HEK293 (cell line): ENCODE measurements around the gene SDC3.

ENCODE experiments used
- KLF16 ChIP-seq: fragments of 450-650 bp; formaldehyde crosslinking; IDR thresholded peaks from 2 replicates; pipeline ENCODE4 v1.5.1; 2017; ENCODE audit warnings: missing biosample characterization, missing genetic modification characterization
- MEIS1 ChIP-seq: sonication (generic); formaldehyde crosslinking; IDR thresholded peaks from 2 replicates; pipeline ENCODE4 v1.8.1; 2022; ENCODE audit warnings: missing genetic modification reagents, mild to moderate bottlenecking, borderline replicate concordance
- YY1 ChIP-seq: fragments of 450-650 bp; formaldehyde crosslinking; IDR thresholded peaks from 2 replicates; pipeline ENCODE4 v1.5.1; 2018; ENCODE audit warnings: missing biosample characterization, missing genetic modification characterization
- ZFP3 ChIP-seq: fragments of 450-650 bp; formaldehyde crosslinking; IDR thresholded peaks from 2 replicates; pipeline ENCODE4 v1.5.1; 2016; ENCODE audit warnings: low read depth, missing biosample characterization, missing genetic modification characterization
- ZNF24 ChIP-seq: fragments of 450-650 bp; formaldehyde crosslinking; IDR thresholded peaks from 2 replicates; pipeline ENCODE4 v1.5.1; 2016; ENCODE audit warnings: missing biosample characterization, missing genetic modification characterization
- ZNF571 ChIP-seq: fragments of 450-650 bp; formaldehyde crosslinking; IDR thresholded peaks from 2 replicates; pipeline ENCODE4 v1.5.0; 2017; ENCODE audit warnings: missing biosample characterization, missing genetic modification characterization
- TF ChIP-seq, protein P1 (sequence below): fragments of 450-650 bp; formaldehyde crosslinking; IDR thresholded peaks from 2 replicates; pipeline ENCODE4 v1.5.1; 2016; ENCODE audit warnings: missing biosample characterization, missing genetic modification characterization
- TF ChIP-seq, protein P2 (sequence below): fragments of 450-650 bp; formaldehyde crosslinking; IDR thresholded peaks from 2 replicates; pipeline ENCODE4 v1.5.1; 2016; ENCODE audit warnings: missing biosample characterization, missing genetic modification characterization, low read depth
- TF ChIP-seq, protein P3 (sequence below): fragments of 450-650 bp; formaldehyde crosslinking; IDR thresholded peaks from 2 replicates; pipeline ENCODE4 v1.5.1; 2016; ENCODE audit warnings: missing biosample characterization, missing genetic modification characterization
- TF ChIP-seq, protein P4 (sequence below): fragments of 450-650 bp; formaldehyde crosslinking; IDR thresholded peaks from 2 replicates; pipeline ENCODE4 v1.5.1; 2016; ENCODE audit warnings: missing biosample characterization, missing genetic modification characterization

DNA sequence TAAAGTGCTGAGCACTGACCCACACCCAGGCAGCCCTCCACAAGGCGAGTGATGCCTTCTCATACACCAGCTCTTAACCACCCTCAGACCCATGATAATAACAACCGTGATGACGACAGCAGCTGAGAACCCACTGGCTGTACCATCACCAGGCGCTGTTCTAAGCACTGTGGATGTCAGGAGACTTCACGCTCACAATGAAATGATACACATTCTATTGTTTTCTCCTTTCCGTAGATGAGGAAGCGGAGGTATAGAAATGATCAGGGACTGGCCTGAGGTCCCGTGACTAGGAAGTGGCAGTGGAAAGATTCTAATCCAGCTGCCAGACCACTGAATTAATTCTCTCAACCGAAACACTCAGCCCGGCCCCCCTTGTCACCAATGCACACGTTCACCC is 32.6 kb downstream of the SDC3 start:
- TF ChIP-seq, protein P1, sequence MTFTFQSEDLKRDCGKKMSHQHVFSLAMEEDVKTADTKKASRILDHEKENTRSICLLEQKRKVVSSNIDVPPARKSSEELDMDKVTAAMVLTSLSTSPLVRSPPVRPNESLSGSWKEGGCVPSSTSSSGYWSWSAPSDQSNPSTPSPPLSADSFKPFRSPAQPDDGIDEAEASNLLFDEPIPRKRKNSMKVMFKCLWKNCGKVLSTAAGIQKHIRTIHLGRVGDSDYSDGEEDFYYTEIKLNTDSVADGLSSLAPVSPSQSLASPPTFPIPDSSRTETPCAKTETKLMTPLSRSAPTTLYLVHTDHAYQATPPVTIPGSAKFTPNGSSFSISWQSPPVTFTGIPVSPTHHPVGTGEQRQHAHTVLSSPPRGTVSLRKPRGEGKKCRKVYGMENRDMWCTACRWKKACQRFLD: no peak
- TF ChIP-seq, protein P2, sequence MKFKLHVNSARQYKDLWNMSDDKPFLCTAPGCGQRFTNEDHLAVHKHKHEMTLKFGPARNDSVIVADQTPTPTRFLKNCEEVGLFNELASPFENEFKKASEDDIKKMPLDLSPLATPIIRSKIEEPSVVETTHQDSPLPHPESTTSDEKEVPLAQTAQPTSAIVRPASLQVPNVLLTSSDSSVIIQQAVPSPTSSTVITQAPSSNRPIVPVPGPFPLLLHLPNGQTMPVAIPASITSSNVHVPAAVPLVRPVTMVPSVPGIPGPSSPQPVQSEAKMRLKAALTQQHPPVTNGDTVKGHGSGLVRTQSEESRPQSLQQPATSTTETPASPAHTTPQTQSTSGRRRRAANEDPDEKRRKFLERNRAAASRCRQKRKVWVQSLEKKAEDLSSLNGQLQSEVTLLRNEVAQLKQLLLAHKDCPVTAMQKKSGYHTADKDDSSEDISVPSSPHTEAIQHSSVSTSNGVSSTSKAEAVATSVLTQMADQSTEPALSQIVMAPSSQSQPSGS (tag by site-specific recombination): no peak
- TF ChIP-seq ZNF24: no peak
- TF ChIP-seq KLF16 (tag by site-specific recombination): no peak
- no peak for TF ChIP-seq ZFP3 (tag by site-specific recombination)
- no peak for TF ChIP-seq ZNF571 (tag by site-specific recombination)
- TF ChIP-seq, protein P3, sequence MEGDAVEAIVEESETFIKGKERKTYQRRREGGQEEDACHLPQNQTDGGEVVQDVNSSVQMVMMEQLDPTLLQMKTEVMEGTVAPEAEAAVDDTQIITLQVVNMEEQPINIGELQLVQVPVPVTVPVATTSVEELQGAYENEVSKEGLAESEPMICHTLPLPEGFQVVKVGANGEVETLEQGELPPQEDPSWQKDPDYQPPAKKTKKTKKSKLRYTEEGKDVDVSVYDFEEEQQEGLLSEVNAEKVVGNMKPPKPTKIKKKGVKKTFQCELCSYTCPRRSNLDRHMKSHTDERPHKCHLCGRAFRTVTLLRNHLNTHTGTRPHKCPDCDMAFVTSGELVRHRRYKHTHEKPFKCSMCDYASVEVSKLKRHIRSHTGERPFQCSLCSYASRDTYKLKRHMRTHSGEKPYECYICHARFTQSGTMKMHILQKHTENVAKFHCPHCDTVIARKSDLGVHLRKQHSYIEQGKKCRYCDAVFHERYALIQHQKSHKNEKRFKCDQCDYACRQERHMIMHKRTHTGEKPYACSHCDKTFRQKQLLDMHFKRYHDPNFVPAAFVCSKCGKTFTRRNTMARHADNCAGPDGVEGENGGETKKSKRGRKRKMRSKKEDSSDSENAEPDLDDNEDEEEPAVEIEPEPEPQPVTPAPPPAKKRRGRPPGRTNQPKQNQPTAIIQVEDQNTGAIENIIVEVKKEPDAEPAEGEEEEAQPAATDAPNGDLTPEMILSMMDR (tag by site-specific recombination): no peak
- TF ChIP-seq, protein P4, sequence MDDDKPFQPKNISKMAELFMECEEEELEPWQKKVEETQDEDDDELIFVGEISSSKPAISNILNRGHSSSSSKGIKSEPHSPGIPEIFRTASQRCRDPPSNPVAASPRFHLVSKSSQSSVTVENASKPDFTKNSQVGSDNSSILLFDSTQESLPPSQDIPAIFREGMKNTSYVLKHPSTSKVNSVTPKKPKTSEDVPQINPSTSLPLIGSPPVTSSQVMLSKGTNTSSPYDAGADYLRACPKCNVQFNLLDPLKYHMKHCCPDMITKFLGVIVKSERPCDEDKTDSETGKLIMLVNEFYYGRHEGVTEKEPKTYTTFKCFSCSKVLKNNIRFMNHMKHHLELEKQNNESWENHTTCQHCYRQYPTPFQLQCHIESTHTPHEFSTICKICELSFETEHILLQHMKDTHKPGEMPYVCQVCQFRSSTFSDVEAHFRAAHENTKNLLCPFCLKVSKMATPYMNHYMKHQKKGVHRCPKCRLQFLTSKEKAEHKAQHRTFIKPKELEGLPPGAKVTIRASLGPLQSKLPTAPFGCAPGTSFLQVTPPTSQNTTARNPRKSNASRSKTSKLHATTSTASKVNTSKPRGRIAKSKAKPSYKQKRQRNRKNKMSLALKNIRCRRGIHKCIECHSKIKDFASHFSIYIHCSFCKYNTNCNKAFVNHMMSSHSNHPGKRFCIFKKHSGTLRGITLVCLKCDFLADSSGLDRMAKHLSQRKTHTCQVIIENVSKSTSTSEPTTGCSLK (tag by site-specific recombination): no peak
- no peak for TF ChIP-seq MEIS1 (CRISPR knock-in tag)
- no peak for TF ChIP-seq YY1
